D721Med (cell line): Measurements from ENCODE around the gene CRYBA2.

ENCODE experiments used
- DNase-seq: peaks from one replicate; pipeline ENCODE4 v3.0.0; 2011; ENCODE audit warnings: low spot score; ENCODE audit not compliant: insufficient read length
- FAIRE-seq: peaks from 2 replicates; lab custom pipeline; 2011; peaks lifted over from hg19 to GRCh38; lab: Jason Lieb, UNC
- CTCF ChIP-seq: IDR thresholded peaks from 2 replicates; pipeline ENCODE4 v1.5.1; 2012; ENCODE audit warnings: mild to moderate bottlenecking, control low read depth; ENCODE audit not compliant: insufficient read depth; ENCODE audit errors: missing control alignments

Gene CRYBA2

GRCh38 chr2:219023045-219023605 lies 29.9 kb upstream of the CRYBA2 start:
- no peak for DNase-seq
- no peak for TF ChIP-seq CTCF
- FAIRE-seq: no peak

- DNase-seq: no peak
- TF ChIP-seq CTCF: no peak
- FAIRE-seq: no peak
These were observed 29.4 kb upstream of the CRYBA2 start for GRCh38 chr2:219022616-219023015.

GRCh38 chr2:219022041-219022440 lies 28.8 kb upstream of the CRYBA2 start:
- no peak for TF ChIP-seq CTCF
- FAIRE-seq: no peak
- DNase-seq: no peak

- FAIRE-seq (no peak), DNase-seq (no peak)
- no peak for TF ChIP-seq CTCF
These were observed 28.4 kb upstream of the CRYBA2 start for GRCh38 chr2:219021591-219021990.

GRCh38 chr2:219020604-219021365 lies 27.6 kb upstream of the CRYBA2 start:
- no peak for DNase-seq
- FAIRE-seq: no peak
- no peak for TF ChIP-seq CTCF

- DNase-seq: no peak
- no peak for FAIRE-seq
- no peak for TF ChIP-seq CTCF
These were observed 26.2 kb upstream of the CRYBA2 start for GRCh38 chr2:219019436-219019835.

GRCh38 chr2:219018726-219019125 lies 25.5 kb upstream of the CRYBA2 start:
- TF ChIP-seq CTCF: no peak
- FAIRE-seq (no peak), DNase-seq (no peak)
